NCI-H2107 treated with DMSO at 0.1 percent for 48 hours (cell line): ENCODE measurements around the gene ZNF205.

Experiments
- DNase-seq: peaks from one replicate; lab custom pipeline; 2025; ENCODE audit not compliant: unreplicated experiment; lab: John Stamatoyannopoulos, UW

Gene ZNF205

GRCh38 chr16:3084969-3085670 is 27.3 kb upstream of the ZNF205 start:
- no peak for DNase-seq

GRCh38 chr16:3085868-3086595 is 26.4 kb upstream of the ZNF205 start:
- DNase-seq = no peak

GRCh38 chr16:3086596-3087242 is 25.7 kb upstream of the ZNF205 start:
- no peak for DNase-seq

GRCh38 chr16:3087243-3088235 is 24.8 kb upstream of the ZNF205 start:
- DNase-seq = no peak

- DNase-seq = no peak
Observed at GRCh38 chr16:3088450-3088849, 23.9 kb upstream of the ZNF205 start.

GRCh38 chr16:3088925-3089716 is 23.3 kb upstream of the ZNF205 start:
- no peak for DNase-seq

GRCh38 chr16:3089717-3090592 is 22.4 kb upstream of the ZNF205 start:
- DNase-seq = no peak

GRCh38 chr16:3091551-3091950 is 20.8 kb upstream of the ZNF205 start:
- DNase-seq = no peak

GRCh38 chr16:3092501-3092941 is 19.9 kb upstream of the ZNF205 start:
- no peak for DNase-seq

- DNase-seq = peak; percentile 35
Observed at GRCh38 chr16:3094289-3095027, 17.9 kb upstream of the ZNF205 start.

GRCh38 chr16:3095869-3096268 is 16.5 kb upstream of the ZNF205 start:
- DNase-seq = no peak

- DNase-seq = no peak
Observed at GRCh38 chr16:3096362-3096761, 16.0 kb upstream of the ZNF205 start.

GRCh38 chr16:3097266-3097665 is 15.1 kb upstream of the ZNF205 start:
- DNase-seq = no peak

- DNase-seq = no peak
Observed at GRCh38 chr16:3098459-3099394, 13.7 kb upstream of the ZNF205 start, which contains the start of gene ZSCAN10. TSS of gene ZSCAN10 (minus strand) at chr16:3099294. CDS start at chr16:3092937, 6,357 bp downstream.

- DNase-seq = no peak
Observed at GRCh38 chr16:3099395-3099731, 13.0 kb upstream of the ZNF205 start.

GRCh38 chr16:3099732-3100499 is 12.5 kb upstream of the ZNF205 start:
- peak; percentile 34 for DNase-seq
